Breast epithelium (tissue), 3 donors: ENCODE data around the gene CNBP.

ENCODE experiments used
- CTCF ChIP-seq, 3 donors: fragments of 450-650 bp; IDR thresholded peaks; one replicate each; pipeline ENCODE4 v1.5.1; 2016 to 2017; ENCODE audit warnings: antibody characterized with exemption in 3 of 3, mild to moderate bottlenecking in 3 of 3, moderate library complexity in 3 of 3
- POLR2A ChIP-seq: fragments of 450-650 bp; IDR thresholded peaks from one replicate; pipeline ENCODE4 v1.6.1; 2016; ENCODE audit warnings: antibody characterized with exemption, mild to moderate bottlenecking, moderate library complexity

- TF ChIP-seq CTCF (IDR thresholded peaks at IDR 0.05) (no peak), POLR2A (no peak)
Observed at GRCh38 chr3:129228891-129229585, 45.3 kb upstream of the CNBP start.
